Epithelial cell of proximal tubule (primary cell): ENCODE data around the gene CBARP. TPM values are rescaled to one million over a fixed set of nuclear protein-coding genes. Genes with fewer than 3 reads are reported as not detected.
A peak's percentile ranks its signal among the peaks of the same experiment; 100 is the strongest.

Experiments used
- DNase-seq: peaks from one replicate; pipeline ENCODE4 v3.0.0-alpha.2; 2011; ENCODE audit warnings: low read depth
- H3K4me3 ChIP-seq: 2 replicates; pipeline ENCODE4 v1.5.1; 2011; ENCODE audit warnings: low read depth, mild to moderate bottlenecking, low read length
- total RNA-seq: library from RNA; depleted of rRNA; stranded (reverse); fragments of >200 nt; gene quantifications from 2 replicates; pipeline ENCODE4 v1.2.3, GENCODE V29; 2015
- TF ChIP-seq, protein P1 (sequence below): conservative IDR thresholded peaks from 2 replicates; pipeline ENCODE4 v1.5.1; 2012; ENCODE audit warnings: low read depth, mild to moderate bottlenecking, low read length

Gene CBARP
- total RNA-seq, 1 donor from 2014 or later: 9.7 TPM

GRCh38 chr19:1266129-1266915 is 28.5 kb upstream of the CBARP start:
- peak overlapping the region; percentile 58 for H3K4me3 ChIP-seq
- no peak for DNase-seq
- TF ChIP-seq, protein P1, sequence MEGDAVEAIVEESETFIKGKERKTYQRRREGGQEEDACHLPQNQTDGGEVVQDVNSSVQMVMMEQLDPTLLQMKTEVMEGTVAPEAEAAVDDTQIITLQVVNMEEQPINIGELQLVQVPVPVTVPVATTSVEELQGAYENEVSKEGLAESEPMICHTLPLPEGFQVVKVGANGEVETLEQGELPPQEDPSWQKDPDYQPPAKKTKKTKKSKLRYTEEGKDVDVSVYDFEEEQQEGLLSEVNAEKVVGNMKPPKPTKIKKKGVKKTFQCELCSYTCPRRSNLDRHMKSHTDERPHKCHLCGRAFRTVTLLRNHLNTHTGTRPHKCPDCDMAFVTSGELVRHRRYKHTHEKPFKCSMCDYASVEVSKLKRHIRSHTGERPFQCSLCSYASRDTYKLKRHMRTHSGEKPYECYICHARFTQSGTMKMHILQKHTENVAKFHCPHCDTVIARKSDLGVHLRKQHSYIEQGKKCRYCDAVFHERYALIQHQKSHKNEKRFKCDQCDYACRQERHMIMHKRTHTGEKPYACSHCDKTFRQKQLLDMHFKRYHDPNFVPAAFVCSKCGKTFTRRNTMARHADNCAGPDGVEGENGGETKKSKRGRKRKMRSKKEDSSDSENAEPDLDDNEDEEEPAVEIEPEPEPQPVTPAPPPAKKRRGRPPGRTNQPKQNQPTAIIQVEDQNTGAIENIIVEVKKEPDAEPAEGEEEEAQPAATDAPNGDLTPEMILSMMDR: no peak

GRCh38 chr19:1265615-1266128 is 27.9 kb upstream of the CBARP start:
- no peak for DNase-seq
- TF ChIP-seq, protein P1: no peak

GRCh38 chr19:1264801-1265614 is 27.2 kb upstream of the CBARP start:
- no peak overlapping the region for H3K4me3 ChIP-seq
- TF ChIP-seq, protein P1: no peak
- no peak for DNase-seq

More at GRCh38 chr19:1265615-1266128, 27.9 kb upstream of the CBARP start:
- peak overlapping the region; percentile 58 for H3K4me3 ChIP-seq

- TF ChIP-seq, protein P1: no peak
- H3K4me3 ChIP-seq: no peak overlapping the region
- no peak for DNase-seq
Measured at GRCh38 chr19:1263188-1263587, 25.4 kb upstream of the CBARP start.

- TF ChIP-seq, protein P1: no peak
- peak overlapping the region; percentile 90 for H3K4me3 ChIP-seq
- DNase-seq: no peak
Measured at GRCh38 chr19:1262623-1263123, 24.9 kb upstream of the CBARP start.

- no peak for DNase-seq
- peak overlapping the region; percentile 90 for H3K4me3 ChIP-seq
- TF ChIP-seq, protein P1: no peak
Measured at GRCh38 chr19:1261798-1262622, 24.2 kb upstream of the CBARP start.
